CD4-positive, alpha-beta memory T cell (primary cell): ENCODE data around the gene TNFRSF21. TPM values are rescaled to one million over a fixed set of nuclear protein-coding genes. Genes with fewer than 3 reads are reported as not detected.
"Not testable (repeated sequence)": the region's sequence is repeated elsewhere in the genome, so short reads cannot be mapped to it uniquely, and the experiment has no call there.

Experiments
- CTCF ChIA-PET: fragments of 350-600 bp; sonication (Branson Sonifier 250); formaldehyde crosslinking; loops from one replicate; lab custom pipeline; 2021; ENCODE audit warnings: inconsistent platforms; ENCODE audit not compliant: partially characterized antibody; lab: Charles Lee
- POLR2A ChIA-PET: fragments of 350-600 bp; sonication (Branson Sonifier 250); formaldehyde crosslinking; loops from one replicate; lab custom pipeline; 2021; ENCODE audit not compliant: partially characterized antibody; lab: Charles Lee
- DNase-seq, 5 donors: peaks; one replicate each; pipeline versions ENCODE4 v3.0.0 to v3.0.0-alpha.2; 2020 to 2022; ENCODE audit warnings: mixed read lengths in 1 of 5
- H3K27ac ChIP-seq: one replicate; pipeline ENCODE4 v1.7.0; 2013; ENCODE audit warnings: low read depth, low read length
- H3K27me3 ChIP-seq: 2 replicates; pipeline ENCODE4 v1.7.0; 2013; ENCODE audit warnings: mild to moderate bottlenecking, low read length, moderate library complexity; ENCODE audit not compliant: insufficient read depth
- H3K36me3 ChIP-seq: 2 replicates; pipeline ENCODE4 v1.7.0; 2013; ENCODE audit warnings: mild to moderate bottlenecking, low read length, moderate library complexity; ENCODE audit not compliant: insufficient read depth
- H3K4me1 ChIP-seq: 2 replicates; pipeline ENCODE4 v1.7.0; 2013; ENCODE audit warnings: mild to moderate bottlenecking, low read length, moderate library complexity; ENCODE audit not compliant: insufficient read depth
- H3K4me3 ChIP-seq, 2 donors: one replicate each; pipeline ENCODE4 v1.7.0; 2013; ENCODE audit warnings: low read length in 2 of 2, mild to moderate bottlenecking in 1 of 2
- H3K9me3 ChIP-seq, 2 donors: one replicate each; pipeline ENCODE4 v1.7.0; 2013; ENCODE audit warnings: low read length in 2 of 2, control low read depth in 1 of 2; ENCODE audit not compliant: control insufficient read depth in 1 of 2
- H3K27ac Mint-ChIP-seq, 7 donors: one replicate each; pipeline ENCODE4 v1.8.0; 2020 to 2021; ENCODE audit warnings: mixed read lengths in 7 of 7, mild to moderate bottlenecking in 6 of 7, inconsistent platforms in 3 of 7, moderate library complexity in 3 of 7
- H3K27me3 Mint-ChIP-seq, 2 donors: one replicate each; pipeline ENCODE4 v1.8.0; 2020 to 2021; ENCODE audit warnings: mixed read lengths in 2 of 2
- H3K36me3 Mint-ChIP-seq, 2 donors: one replicate each; pipeline ENCODE4 v1.8.0; 2020 to 2021; ENCODE audit warnings: mixed read lengths in 2 of 2, inconsistent platforms in 1 of 2, mild to moderate bottlenecking in 1 of 2
- H3K4me1 Mint-ChIP-seq, 4 donors: one replicate each; pipeline ENCODE4 v1.8.0; 2020 to 2021; ENCODE audit warnings: mixed read lengths in 4 of 4, mild to moderate bottlenecking in 1 of 4
- H3K4me3 Mint-ChIP-seq, 8 donors: one replicate each; pipeline ENCODE4 v1.8.0; 2020 to 2021; ENCODE audit warnings: mixed read lengths in 8 of 8, mild to moderate bottlenecking in 7 of 8, moderate library complexity in 6 of 8, inconsistent platforms in 3 of 8
- H3K9me3 Mint-ChIP-seq, 8 donors: one replicate each; pipeline ENCODE4 v1.8.0; 2020 to 2021; ENCODE audit warnings: mixed read lengths in 8 of 8, mild to moderate bottlenecking in 5 of 8, inconsistent platforms in 3 of 8, moderate library complexity in 1 of 8
- intact Hi-C: fragments of 100-400 bp; cut with micrococcal nuclease; formaldehyde crosslinking; loops from one replicate; pipeline ENCODE4 v1.15.1; 2023
- polyA plus RNA-seq, 2 donors: library from polyadenylated mRNA; unstranded; fragments of 300-500 nt; fragmentation: Illumina TruSeq; gene quantifications; one replicate each; pipeline ENCODE4 v1.2.3, GENCODE V29; 2021
- total RNA-seq, 2 experiments: library from RNA; stranded (reverse); gene quantifications; one replicate each; pipeline ENCODE4 v1.2.3, GENCODE V29; 2021

The TNFRSF21 gene
- total and polyA plus RNA-seq, 4 experiments from 2014 or later = 0.19 to 0.23 TPM; not detected in 2

- H3K4me1 ChIP-seq = no peaks in the 10 kb centered on the region
- POLR2A ChIA-PET = no interaction called here
- intact Hi-C loops = no loop called here
- H3K27me3 ChIP-seq = no peaks in the 10 kb centered on the region
- Mint-ChIP-seq H3K9me3 (no peaks in the 10 kb centered on the region), H3K27me3 (peaks cover 4% of the 10 kb centered on the region in 2 donors), H3K4me3 (no peak overlapping the region), H3K4me1 (no peaks in the 10 kb centered on the region), H3K36me3 (no peaks in the 10 kb centered on the region), H3K27ac (no peak overlapping the region)
- H3K4me3 ChIP-seq = no peak overlapping the region
- no peaks in the 10 kb centered on the region for H3K36me3 ChIP-seq
- no peak overlapping the region for H3K27ac ChIP-seq
- CTCF ChIA-PET = no interaction called here
- DNase-seq = no peak
- H3K9me3 ChIP-seq = no peaks in the 10 kb centered on the region
Observed at GRCh38 chr6:47342824-47343223, 33.1 kb upstream of the TNFRSF21 start.

- CTCF ChIA-PET = no interaction called here
- POLR2A ChIA-PET = no interaction called here
- H3K9me3 ChIP-seq = no peaks in the 10 kb centered on the region
- no peaks in the 10 kb centered on the region for H3K4me1 ChIP-seq
- Mint-ChIP-seq H3K36me3 (no peaks in the 10 kb centered on the region), H3K9me3 (peaks cover 0 to 4% (median 0%) of the 10 kb centered on the region in 8 donors), H3K27me3 (peaks cover 0 to 9% of the 10 kb centered on the region in 2 donors), H3K4me3 (no peak overlapping the region), H3K27ac (no peak overlapping the region), H3K4me1 (no peaks in the 10 kb centered on the region)
- H3K27me3 ChIP-seq = no peaks in the 10 kb centered on the region
- H3K4me3 ChIP-seq = no peak overlapping the region
- intact Hi-C loops = no loop called here
- DNase-seq = no peak
- no peaks in the 10 kb centered on the region for H3K36me3 ChIP-seq
- no peak overlapping the region for H3K27ac ChIP-seq
Observed at GRCh38 chr6:47337519-47337918, 27.8 kb upstream of the TNFRSF21 start.

- no peaks in the 10 kb centered on the region for H3K4me1 ChIP-seq
- Mint-ChIP-seq H3K27ac (no peak overlapping the region), H3K9me3 (peaks cover 0 to 5% (median 0%) of the 10 kb centered on the region in 8 donors), H3K4me3 (no peak overlapping the region), H3K36me3 (no peaks in the 10 kb centered on the region), H3K4me1 (no peaks in the 10 kb centered on the region), H3K27me3 (peaks cover 0 to 9% of the 10 kb centered on the region in 2 donors)
- no peaks in the 10 kb centered on the region for H3K27me3 ChIP-seq
- H3K4me3 ChIP-seq = no peak overlapping the region
- no peak overlapping the region for H3K27ac ChIP-seq
- H3K36me3 ChIP-seq = no peaks in the 10 kb centered on the region
- POLR2A ChIA-PET = no interaction called here
- CTCF ChIA-PET = no interaction called here
- DNase-seq = no peak
- H3K9me3 ChIP-seq = no peaks in the 10 kb centered on the region
- intact Hi-C loops = no loop called here
Observed at GRCh38 chr6:47336334-47336733, 26.6 kb upstream of the TNFRSF21 start.

GRCh38 chr6:47335466-47335865 is 25.8 kb upstream of the TNFRSF21 start:
- no peak for DNase-seq
- Histone ChIP-seq H3K36me3 (no peaks in the 10 kb centered on the region), H3K4me1 (no peaks in the 10 kb centered on the region), H3K4me3 (no peak overlapping the region), H3K9me3 (no peaks in the 10 kb centered on the region), H3K27me3 (no peaks in the 10 kb centered on the region), H3K27ac (no peak overlapping the region)
- Mint-ChIP-seq H3K4me3 (no peak overlapping the region), H3K27me3 (peaks cover 0 to 11% of the 10 kb centered on the region in 2 donors), H3K9me3 (peaks cover 0 to 7% (median 2%) of the 10 kb centered on the region in 8 donors), H3K36me3 (no peaks in the 10 kb centered on the region), H3K4me1 (no peaks in the 10 kb centered on the region), H3K27ac (no peak overlapping the region)
- intact Hi-C loops = no loop called here
- ChIA-PET POLR2A (no interaction called here), CTCF (no interaction called here)

GRCh38 chr6:47334334-47334733 is 24.6 kb upstream of the TNFRSF21 start:
- Histone ChIP-seq H3K4me1 (no peaks in the 10 kb centered on the region), H3K4me3 (no peak overlapping the region), H3K27ac (no peak overlapping the region), H3K27me3 (no peaks in the 10 kb centered on the region), H3K9me3 (no peaks in the 10 kb centered on the region), H3K36me3 (no peaks in the 10 kb centered on the region)
- ChIA-PET CTCF (no interaction called here), POLR2A (no interaction called here)
- Mint-ChIP-seq H3K27me3 (peaks cover 0 to 13% of the 10 kb centered on the region in 2 donors), H3K4me3 (no peak overlapping the region), H3K27ac (no peak overlapping the region), H3K36me3 (no peaks in the 10 kb centered on the region), H3K9me3 (peaks cover 0 to 7% (median 3%) of the 10 kb centered on the region in 8 donors), H3K4me1 (no peaks in the 10 kb centered on the region)
- intact Hi-C loops = no loop called here
- no peak for DNase-seq

- H3K36me3 ChIP-seq, H3K9me3 ChIP-seq, POLR2A ChIA-PET, CTCF ChIA-PET, H3K4me3 ChIP-seq, H3K27ac Mint-ChIP-seq, H3K9me3 Mint-ChIP-seq, H3K4me1 ChIP-seq, H3K36me3 Mint-ChIP-seq, H3K27ac ChIP-seq, H3K27me3 ChIP-seq, H3K4me1 Mint-ChIP-seq, DNase-seq, intact Hi-C loops: not testable (repeated sequence)
- Mint-ChIP-seq H3K4me3 (peak overlapping the region in 2 of 8 donors; percentile 41 to 55), H3K27me3 (peaks cover 0 to 13% of the 10 kb centered on the region in 2 donors)
Observed at GRCh38 chr6:47328606-47329005, 18.9 kb upstream of the TNFRSF21 start.

GRCh38 chr6:47328139-47328538 is 18.4 kb upstream of the TNFRSF21 start:
- H3K36me3 Mint-ChIP-seq, H3K36me3 ChIP-seq, CTCF ChIA-PET, H3K4me1 Mint-ChIP-seq, DNase-seq, H3K4me1 ChIP-seq, H3K27ac ChIP-seq, H3K27ac Mint-ChIP-seq, intact Hi-C loops, H3K9me3 Mint-ChIP-seq, H3K27me3 ChIP-seq, POLR2A ChIA-PET, H3K4me3 Mint-ChIP-seq, H3K9me3 ChIP-seq, H3K4me3 ChIP-seq: not testable (repeated sequence)
- H3K27me3 Mint-ChIP-seq = peaks cover 0 to 13% of the 10 kb centered on the region in 2 donors

- H3K27me3 Mint-ChIP-seq = peaks cover 9 to 16% of the 10 kb centered on the region in 2 donors
- ChIA-PET POLR2A (no interaction called here), CTCF (no interaction called here)
- no peak overlapping the region for H3K4me3 ChIP-seq
- DNase-seq = no peak
- no peaks in the 10 kb centered on the region for H3K27me3 ChIP-seq
- no peaks in the 10 kb centered on the region for H3K4me1 ChIP-seq
- no peak overlapping the region for H3K27ac ChIP-seq
- no peak overlapping the region for H3K4me3 Mint-ChIP-seq
- H3K4me1 Mint-ChIP-seq = peaks cover 5 to 16% (median 7%) of the 10 kb centered on the region in 4 donors
- H3K36me3 Mint-ChIP-seq = no peaks in the 10 kb centered on the region
- H3K36me3 ChIP-seq = no peaks in the 10 kb centered on the region
- no peaks in the 10 kb centered on the region for H3K9me3 ChIP-seq
- no peak overlapping the region for H3K27ac Mint-ChIP-seq
- H3K9me3 Mint-ChIP-seq = peaks cover 0 to 5% (median 0%) of the 10 kb centered on the region in 8 donors
- intact Hi-C loops = no loop called here
Observed at GRCh38 chr6:47323887-47324286, 14.2 kb upstream of the TNFRSF21 start.
